Prostate gland (tissue), 2 donors: Measurements from ENCODE around the gene DIPK1B.

Experiments
- CTCF ChIP-seq, 4 experiments: fragments of 200-600 bp in 2 of 4; fragments of 450-650 bp in 2 of 4; sonication (generic) in 2 of 4; IDR thresholded peaks; 1 replicate in 3 of 4; 2 replicates in 1 of 4; pipeline ENCODE4 v1.5.1; 2016 to 2019; ENCODE audit warnings: antibody characterized with exemption in 4 of 4, mild to moderate bottlenecking in 2 of 4, moderate library complexity in 2 of 4
- POLR2A ChIP-seq: fragments of 450-650 bp; IDR thresholded peaks from one replicate; pipeline ENCODE4 v1.6.1; 2016; ENCODE audit warnings: antibody characterized with exemption, mild to moderate bottlenecking
- POLR2AphosphoS5 ChIP-seq: sonication (generic); formaldehyde crosslinking; IDR thresholded peaks from one replicate; pipeline ENCODE4 v1.6.1; 2017; ENCODE audit warnings: antibody characterized with exemption

DNA sequence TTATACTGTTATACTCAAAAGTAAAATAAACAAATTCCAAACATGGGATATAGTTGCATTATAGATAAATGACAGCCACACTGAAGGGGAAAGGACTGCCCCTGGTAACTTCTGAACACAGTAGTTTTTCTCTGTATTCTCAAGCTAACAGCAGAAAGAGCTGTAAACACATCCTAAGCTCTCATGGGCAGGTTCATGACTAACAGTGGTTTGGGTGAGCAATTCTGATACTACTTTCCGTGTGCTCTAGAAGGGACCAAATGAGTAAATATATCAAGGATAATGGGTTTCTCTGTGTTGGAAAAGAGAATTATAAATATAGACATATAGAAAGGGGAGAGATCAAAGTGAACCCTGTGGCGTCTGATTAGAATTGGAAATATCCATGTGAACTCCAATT, 38.2 kb downstream of the DIPK1B start:
- no peak for TF ChIP-seq POLR2A
- TF ChIP-seq CTCF (IDR thresholded peaks at IDR 0.05), result no peak
- TF ChIP-seq POLR2AphosphoS5, result no peak
